HL-60 (cell line): Measurements from ENCODE around the gene CD163L1.

Experiments
- CTCF ChIP-seq: IDR thresholded peaks from one replicate; pipeline ENCODE4 v1.5.1; 2011; ENCODE audit warnings: low read length, control low read depth, inconsistent platforms; ENCODE audit not compliant: insufficient read depth
- POLR2AphosphoS5 ChIP-seq: IDR thresholded peaks from 2 replicates; pipeline ENCODE4 v1.6.1; 2012; ENCODE audit warnings: low read depth
- REST ChIP-seq: IDR thresholded peaks from 2 replicates; pipeline ENCODE4 v1.6.1; 2012; ENCODE audit warnings: low read depth; ENCODE audit not compliant: insufficient replicate concordance
- SPI1 ChIP-seq: IDR thresholded peaks from 2 replicates; pipeline ENCODE4 v1.6.1; 2012; ENCODE audit warnings: low read depth, mild to moderate bottlenecking, borderline replicate concordance

GRCh38 chr12:7354529-7354928 is 89.4 kb downstream of the CD163L1 start:
- TF ChIP-seq CTCF (no peak), POLR2AphosphoS5 (no peak), SPI1 (no peak), REST (no peak)
